Measurements from ENCODE around the gene ATP1B1.
"Not testable (repeated sequence)": the region's sequence is repeated elsewhere in the genome, so short reads cannot be mapped to it uniquely, and the experiment has no call there.

The ATP1B1 gene

GRCh38 chr1:169142129-169142528 is 35.6 kb downstream of the ATP1B1 start:
- DNase-seq (no peak), ATAC-seq (no peak)

DNA sequence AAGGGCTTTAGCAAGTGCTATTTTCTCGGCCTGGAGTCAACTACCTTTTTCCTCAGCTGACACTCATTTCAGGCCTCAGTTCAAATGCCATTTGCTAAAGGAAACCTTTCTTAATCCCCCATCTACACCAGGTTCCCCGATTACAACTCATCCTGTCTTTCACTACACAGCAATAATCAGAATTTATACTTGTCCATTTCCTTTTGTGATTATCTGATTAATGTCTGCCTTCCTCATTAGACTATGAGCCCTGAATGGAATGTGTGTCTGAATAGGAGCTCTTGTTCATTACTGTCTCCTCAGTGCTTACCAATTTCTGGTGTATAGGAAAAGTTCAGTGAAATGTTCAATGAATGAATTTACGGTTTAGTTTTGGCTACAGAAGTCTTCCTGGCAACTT is 36.9 kb downstream of the ATP1B1 start:
- ATAC-seq (no peak), DNase-seq (no peak)

DNA sequence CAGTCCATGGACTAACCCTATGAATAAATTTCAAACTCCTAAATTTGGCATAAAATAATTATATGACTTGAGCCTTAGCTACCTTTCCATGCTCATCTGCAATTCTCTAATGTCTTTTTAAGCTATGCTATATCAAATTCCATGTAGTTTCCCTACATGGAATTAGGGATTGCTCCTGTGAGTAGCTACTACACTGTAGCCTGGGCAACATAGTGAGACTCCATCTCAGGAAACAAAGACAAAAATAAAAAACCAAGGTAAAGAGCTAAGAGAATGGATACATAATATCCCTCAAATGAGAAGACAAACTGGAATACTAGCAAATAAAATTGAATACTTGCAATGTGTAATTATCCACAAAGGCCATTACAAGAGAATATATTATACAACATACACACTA is 37.5 kb downstream of the ATP1B1 start:
- ATAC-seq (no peak), DNase-seq (no peak)

GRCh38 chr1:169144941-169145626 is 38.6 kb downstream of the ATP1B1 start:
- DNase-seq = no peak
- ATAC-seq = no peak

DNA sequence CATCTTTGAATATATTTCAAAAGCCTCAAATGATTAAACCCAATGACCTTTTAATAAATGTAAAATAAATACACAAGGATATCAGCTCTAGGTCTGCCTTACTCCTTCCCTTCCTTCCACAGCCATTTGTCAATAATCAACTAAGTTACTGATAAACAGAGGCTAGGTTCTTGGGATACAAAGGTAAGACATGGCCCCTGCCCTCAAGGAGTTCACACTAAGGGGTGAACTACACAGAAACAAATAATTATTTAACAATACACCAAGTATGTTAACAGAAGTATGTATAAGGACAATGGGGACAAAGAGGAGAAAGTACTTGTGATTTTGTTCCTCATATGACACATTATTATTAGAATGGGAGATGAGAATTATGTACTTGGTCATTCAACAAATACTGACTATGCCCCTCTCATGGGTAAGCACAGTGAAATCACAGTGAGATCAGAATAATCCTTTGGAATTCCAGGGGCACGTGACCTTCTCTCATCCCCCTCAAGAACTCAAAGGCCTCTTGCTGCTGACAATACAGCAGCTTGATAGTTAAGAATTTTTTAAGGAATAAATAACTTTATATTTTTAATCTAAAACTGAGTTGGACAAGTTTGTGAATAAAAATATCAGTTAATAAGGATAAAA is 40.2 kb downstream of the ATP1B1 start:
- ATAC-seq (no peak), DNase-seq (no peak)

- ATAC-seq = no peak
- DNase-seq = no peak
These were observed 42.2 kb downstream of the ATP1B1 start for GRCh38 chr1:169148472-169149252.

DNA sequence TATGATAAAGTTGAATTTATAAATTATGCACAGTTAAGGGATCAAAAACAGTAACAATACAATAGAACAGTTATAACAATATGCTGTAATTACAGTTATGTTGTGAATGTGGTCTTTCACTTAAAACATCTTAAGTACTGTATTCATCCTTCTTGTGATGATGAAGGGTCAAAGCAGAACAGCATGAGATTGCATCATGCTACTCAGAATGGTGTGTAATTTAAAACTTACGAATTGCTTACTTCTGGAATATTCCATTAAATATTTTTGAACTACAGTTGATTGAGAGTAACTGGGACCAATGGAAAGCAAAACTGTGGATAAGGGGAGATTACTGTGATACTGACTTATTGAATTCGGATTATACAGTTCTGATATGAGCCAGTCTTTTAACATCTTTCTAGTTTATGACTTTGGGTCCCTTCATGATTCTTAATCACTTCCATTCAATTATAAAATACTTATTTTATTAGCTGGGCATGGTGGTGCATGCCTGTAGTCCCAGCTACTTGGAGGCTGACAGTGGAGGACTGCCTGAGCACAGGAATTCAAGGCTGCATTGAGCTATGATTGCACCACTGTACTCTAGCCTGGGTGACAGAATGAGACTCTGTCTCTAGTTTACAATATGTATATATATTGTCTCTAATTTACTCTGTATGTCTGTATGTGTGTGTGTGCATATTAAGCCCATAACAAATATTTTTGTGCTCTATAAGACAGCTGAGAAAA is 43.2 kb downstream of the ATP1B1 start:
- ATAC-seq = no peak
- no peak for DNase-seq

DNA sequence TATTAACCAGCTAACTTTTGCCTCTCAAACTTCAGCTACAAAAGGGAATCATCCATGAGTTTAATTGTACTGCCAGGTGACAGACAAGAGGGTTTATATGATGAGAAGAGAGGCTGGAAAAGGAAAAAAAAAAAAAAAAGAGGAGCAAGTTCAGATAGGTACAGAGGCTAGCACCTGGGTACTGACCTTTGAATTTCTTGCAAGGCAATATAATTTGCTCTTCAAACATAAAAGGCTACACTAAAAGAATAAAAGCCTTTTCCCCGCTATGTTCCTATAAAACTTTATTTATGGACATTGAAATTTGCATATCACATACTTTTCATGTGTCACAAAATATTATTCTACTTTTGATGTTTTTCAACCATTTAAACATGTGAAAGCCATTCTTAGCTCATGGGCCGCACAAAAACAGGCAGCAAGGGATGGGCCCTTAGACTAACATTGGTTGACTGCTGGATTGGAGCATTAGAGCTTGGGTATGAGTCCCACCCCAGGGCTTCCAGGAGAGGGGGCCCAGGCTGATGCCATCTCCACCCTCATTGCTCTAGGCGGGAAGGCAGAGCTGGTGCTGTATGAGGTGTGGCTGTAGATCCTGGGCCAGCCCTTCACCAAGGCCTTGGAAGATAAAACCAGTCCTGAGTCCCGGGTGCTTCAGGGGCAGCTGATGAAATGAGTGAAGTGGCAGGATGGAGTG is 44.3 kb downstream of the ATP1B1 start:
- DNase-seq (no peak), ATAC-seq (no peak)

DNA sequence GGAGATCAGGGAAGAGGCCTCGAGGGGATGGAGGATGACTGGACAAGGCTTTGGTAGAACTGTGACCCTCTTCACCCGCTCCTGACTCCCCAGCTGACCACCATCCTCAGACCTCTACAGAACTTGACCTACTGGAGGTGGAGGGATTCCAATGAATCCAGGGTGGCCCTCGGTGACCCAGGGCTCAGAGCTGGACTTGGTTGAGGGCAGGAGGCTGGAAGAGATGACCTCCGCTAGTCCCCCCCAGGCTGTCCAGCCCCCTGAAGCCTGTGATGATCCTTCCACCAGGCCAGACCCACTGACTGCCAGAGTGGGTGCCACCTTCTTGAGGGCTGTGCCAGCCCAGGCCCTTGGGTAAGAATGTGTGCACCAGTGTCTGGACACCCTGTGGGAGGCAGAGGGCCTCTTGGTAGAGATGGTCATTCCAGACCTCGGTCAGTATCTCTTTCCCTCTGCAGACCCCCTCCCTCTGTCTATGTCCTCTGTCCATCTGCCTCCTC is 44.9 kb downstream of the ATP1B1 start:
- ATAC-seq (no peak), DNase-seq (no peak)

GRCh38 chr1:169155675-169156074 is 49.2 kb downstream of the ATP1B1 start:
- ATAC-seq = no peak
- DNase-seq = no peak

- DNase-seq = no peak
- ATAC-seq = no peak
These were observed 50.1 kb downstream of the ATP1B1 start for GRCh38 chr1:169156580-169156979.

DNA sequence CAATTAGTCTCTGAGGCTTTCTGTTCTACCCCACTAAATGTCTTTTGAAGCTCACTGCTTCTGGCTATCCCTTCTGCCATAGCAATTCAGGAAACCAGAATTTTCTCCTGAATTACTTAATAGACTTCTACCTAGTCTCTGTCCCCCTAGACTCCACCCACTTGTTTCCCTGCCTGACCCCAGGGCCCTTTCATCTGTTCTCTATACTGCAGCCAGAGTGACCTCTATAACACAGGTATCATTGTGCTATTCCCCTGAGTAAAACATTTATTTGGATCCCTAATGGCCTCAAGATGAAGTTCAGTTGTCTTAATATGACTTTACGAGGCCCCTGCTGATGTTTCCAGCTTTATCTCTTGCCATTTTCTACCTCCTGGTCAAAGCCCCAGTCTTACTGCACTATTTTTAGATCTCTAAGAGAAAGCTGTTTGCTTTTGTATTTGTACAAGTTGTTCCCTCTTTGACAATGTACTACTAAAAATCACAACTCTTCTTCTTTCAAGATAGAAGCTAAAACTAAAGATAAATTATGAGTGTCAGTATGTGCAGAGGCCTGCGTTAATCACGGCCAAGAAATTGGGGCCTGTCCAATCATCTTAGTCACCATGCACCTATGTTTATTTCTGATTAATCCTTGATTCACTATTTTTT is 54.5 kb downstream of the ATP1B1 start:
- DNase-seq (no peak), ATAC-seq (no peak)

DNA sequence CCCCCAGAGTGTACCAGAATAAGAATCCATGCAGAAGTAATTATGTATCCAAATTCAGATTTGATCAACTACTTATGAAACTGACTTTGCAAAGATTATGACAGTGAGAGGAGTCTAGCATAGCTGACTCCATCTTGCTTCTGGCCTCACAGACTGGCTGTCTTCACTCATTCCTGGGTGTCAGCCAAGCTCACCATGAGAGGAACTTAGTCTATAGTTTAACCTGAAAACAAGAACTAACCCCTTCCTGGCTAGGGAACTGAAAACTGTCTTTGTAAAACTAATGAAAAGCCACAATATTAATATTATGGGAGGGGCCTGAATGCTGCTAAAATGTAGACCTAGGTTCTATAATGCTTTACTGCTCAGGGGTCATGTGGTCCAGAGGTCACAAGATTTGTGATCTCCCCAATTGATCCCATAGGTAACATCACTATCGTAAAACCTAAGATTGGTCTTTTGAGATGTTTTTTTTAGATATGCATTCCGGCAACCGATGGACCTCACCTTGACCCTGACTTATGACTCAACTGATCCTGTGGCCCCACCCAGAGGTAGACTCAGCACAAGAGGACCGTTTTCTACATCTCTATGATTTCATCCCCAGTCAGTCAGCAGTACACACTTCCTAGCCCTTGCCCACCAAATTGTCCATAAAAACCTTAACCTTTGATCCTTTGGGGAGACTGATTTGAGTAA is 55.2 kb downstream of the ATP1B1 start:
- ATAC-seq = no peak
- no peak for DNase-seq

GRCh38 chr1:169163059-169163458 is 56.6 kb downstream of the ATP1B1 start:
- peak; percentile 84 for ATAC-seq
- DNase-seq = no peak

DNA sequence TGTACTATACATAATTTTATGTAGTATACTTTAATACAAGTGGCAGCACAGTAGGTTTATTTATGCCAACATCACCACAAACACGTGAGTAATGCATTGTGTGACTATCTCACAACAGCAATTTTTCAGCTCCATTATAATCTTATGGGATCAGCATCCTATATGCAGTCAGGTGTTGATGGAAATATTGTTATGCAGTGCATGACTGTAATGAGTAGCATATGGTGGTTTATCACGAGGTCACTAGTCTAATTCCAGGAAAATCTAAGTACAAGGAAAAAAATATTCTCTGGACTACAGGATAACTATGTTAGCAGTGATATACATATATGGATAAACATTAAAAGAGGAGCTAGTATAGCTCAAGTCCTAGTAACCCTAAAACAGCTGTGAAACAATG is 69.0 kb downstream of the ATP1B1 start:
- DNase-seq = no peak
- no peak for ATAC-seq

DNA sequence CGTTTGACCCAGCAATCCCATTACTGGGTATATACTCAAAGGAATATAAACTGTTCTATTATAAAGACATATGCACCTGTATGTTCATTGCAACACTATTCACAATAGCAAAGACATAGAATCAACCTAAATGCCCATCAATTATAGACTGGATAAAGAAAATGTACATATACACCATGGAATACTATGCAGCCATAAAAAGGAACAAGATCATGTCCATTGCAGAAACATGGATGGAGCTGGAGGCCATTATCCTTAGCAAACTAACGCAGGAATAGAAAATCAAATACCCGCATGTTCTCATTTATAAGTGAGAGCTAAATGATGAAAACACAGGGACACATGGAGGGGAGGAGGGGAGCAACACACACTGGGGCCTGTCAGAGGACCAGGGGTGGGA is 72.9 kb downstream of the ATP1B1 start:
- ATAC-seq, DNase-seq: not testable (repeated sequence)

GRCh38 chr1:169180174-169180573 is 73.7 kb downstream of the ATP1B1 start:
- no peak for ATAC-seq
- no peak for DNase-seq

All from stimulated activated naive CD8-positive, alpha-beta T cell treated with anti-CD3 and anti-CD28 coated beads, Interleukin-15, Interleukin-2, amounts not matched to agents 100 U/mL and 50 U/mL, for 24 hours (primary cell).